HEK293 (cell line): ENCODE results near the gene GAS7.

ENCODE experiments used
- CTCF ChIP-seq: fragments of 450-650 bp; formaldehyde crosslinking; IDR thresholded peaks from 2 replicates; pipeline ENCODE4 v1.5.1; 2016; ENCODE audit warnings: missing biosample characterization, missing genetic modification characterization
- PRDM4 ChIP-seq: fragments of 450-650 bp; formaldehyde crosslinking; IDR thresholded peaks from 2 replicates; pipeline ENCODE4 v1.5.1; 2017; ENCODE audit warnings: missing biosample characterization, missing genetic modification characterization
- ZNF24 ChIP-seq: fragments of 450-650 bp; formaldehyde crosslinking; IDR thresholded peaks from 2 replicates; pipeline ENCODE4 v1.5.1; 2016; ENCODE audit warnings: missing biosample characterization, missing genetic modification characterization
- ZNF274 ChIP-seq, 2 experiments: fragments of 200-500 bp in 1 of 2; fragments of 450-650 bp in 1 of 2; sonication (Bioruptor generic) in 1 of 2; formaldehyde crosslinking in 1 of 2; IDR thresholded peaks; 2 replicates each; pipeline versions ENCODE4 v1.5.1 to v1.6.1; 2014 to 2016; ENCODE audit warnings: borderline replicate concordance in 1 of 2, inconsistent platforms in 1 of 2, low read length in 1 of 2, missing biosample characterization in 1 of 2, missing genetic modification characterization in 1 of 2
- ZNF292 ChIP-seq: fragments of 450-650 bp; formaldehyde crosslinking; IDR thresholded peaks from 2 replicates; pipeline ENCODE4 v1.5.1; 2016; ENCODE audit warnings: low read depth, missing biosample characterization, missing genetic modification characterization, borderline replicate concordance
- ZNF513 ChIP-seq: fragments of 450-650 bp; IDR thresholded peaks from 2 replicates; pipeline ENCODE4 v1.5.1; 2018; ENCODE audit warnings: missing biosample characterization, missing genetic modification characterization
- ZNF530 ChIP-seq: fragments of 450-650 bp; formaldehyde crosslinking; IDR thresholded peaks from 2 replicates; pipeline ENCODE4 v1.5.1; 2016; ENCODE audit warnings: low read depth, missing biosample characterization, missing genetic modification characterization

GRCh38 chr17:10135539-10136257 lies 62.7 kb downstream of the GAS7 start:
- no peak for TF ChIP-seq PRDM4
- TF ChIP-seq CTCF (tag by site-specific recombination) = no peak
- TF ChIP-seq ZNF530 (tag by site-specific recombination) = no peak
- TF ChIP-seq ZNF24 (tag by site-specific recombination) = no peak
- no peak for TF ChIP-seq ZNF513 (tag by site-specific recombination)
- TF ChIP-seq ZNF274 (IDR thresholded peaks at IDR 0.05; ENCODE audit: low read length) = no peak
- no peak for TF ChIP-seq ZNF274 (tag by site-specific recombination; IDR thresholded peaks at IDR 0.05; ENCODE audit: borderline replicate concordance)
- no peak for TF ChIP-seq ZNF292 (tag by site-specific recombination)
